Germinal center (tissue), 1 donor: ENCODE results near the gene PTPRM.

ENCODE experiments used
- DNase-seq: peaks from one replicate; pipeline ENCODE4 v3.0.0; 2012; ENCODE audit warnings: mixed read lengths, low spot score

PTPRM gene

GRCh38 chr18:8328126-8328525, 761.0 kb downstream of the PTPRM start:
- DNase-seq: no peak

GRCh38 chr18:8329186-8329771, 762.2 kb downstream of the PTPRM start:
- no peak for DNase-seq

GRCh38 chr18:8330575-8330974, 763.5 kb downstream of the PTPRM start:
- DNase-seq: no peak

DNA sequence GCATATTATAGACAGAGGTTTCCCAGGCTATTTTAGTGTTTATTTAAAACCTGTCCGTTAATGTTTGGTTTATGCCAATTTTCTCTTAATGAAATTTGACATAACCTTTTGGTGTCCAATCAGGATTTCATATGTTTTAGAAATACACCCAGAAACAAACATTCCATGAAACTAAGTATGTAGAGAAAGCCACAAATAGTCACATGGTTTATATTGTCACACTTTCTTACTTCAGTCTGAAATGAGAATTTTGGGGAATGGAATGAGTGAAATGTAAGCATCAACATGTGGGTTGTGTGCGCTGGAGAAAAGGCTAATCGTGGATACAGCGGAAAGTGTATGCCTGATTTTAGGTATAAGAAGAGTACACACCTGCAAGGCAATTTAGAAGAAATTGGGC, 765.2 kb downstream of the PTPRM start:
- DNase-seq: no peak

DNA sequence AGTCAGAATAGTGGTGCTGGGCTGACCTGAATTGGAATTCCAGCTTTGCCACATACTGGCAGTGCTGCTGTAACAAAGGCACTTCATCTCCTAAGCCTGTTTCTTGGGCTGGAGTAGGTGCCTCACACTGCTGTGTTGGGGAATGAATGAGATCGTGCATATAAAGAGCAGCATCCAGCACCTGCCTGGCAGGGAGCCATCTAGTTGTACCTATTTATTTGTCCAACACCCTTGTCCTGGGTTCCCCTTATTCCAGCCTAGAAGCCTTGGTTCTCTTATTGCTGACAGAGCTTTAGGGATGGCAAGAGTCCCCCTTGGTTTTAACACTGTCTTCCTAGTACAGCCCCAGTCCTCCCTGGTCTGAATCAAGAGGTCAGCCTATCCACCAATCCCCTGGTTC, 766.8 kb downstream of the PTPRM start:
- DNase-seq: no peak

DNA sequence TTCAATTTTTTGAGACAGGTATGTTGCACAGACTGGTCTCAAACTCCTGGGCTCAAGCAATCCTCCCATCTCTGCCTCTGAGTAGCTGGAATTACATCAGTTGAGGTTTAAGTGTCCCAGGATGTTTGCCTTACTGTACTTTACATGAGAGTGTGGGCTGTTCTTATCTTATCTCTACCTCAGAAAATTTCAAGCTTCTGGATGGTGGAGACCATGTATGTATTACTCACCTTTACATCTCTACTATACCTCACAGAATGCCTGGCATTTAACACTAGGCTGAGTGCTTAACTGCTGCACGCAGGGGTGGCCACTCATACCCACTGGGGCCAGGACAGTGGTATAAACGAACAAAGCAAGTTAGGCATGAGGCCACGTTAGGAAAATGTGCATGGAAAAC, 770.1 kb downstream of the PTPRM start:
- no peak for DNase-seq

- no peak for DNase-seq
Measured at GRCh38 chr18:8339210-8339609, 772.1 kb downstream of the PTPRM start.

GRCh38 chr18:8339952-8340351, 772.8 kb downstream of the PTPRM start:
- DNase-seq: no peak

DNA sequence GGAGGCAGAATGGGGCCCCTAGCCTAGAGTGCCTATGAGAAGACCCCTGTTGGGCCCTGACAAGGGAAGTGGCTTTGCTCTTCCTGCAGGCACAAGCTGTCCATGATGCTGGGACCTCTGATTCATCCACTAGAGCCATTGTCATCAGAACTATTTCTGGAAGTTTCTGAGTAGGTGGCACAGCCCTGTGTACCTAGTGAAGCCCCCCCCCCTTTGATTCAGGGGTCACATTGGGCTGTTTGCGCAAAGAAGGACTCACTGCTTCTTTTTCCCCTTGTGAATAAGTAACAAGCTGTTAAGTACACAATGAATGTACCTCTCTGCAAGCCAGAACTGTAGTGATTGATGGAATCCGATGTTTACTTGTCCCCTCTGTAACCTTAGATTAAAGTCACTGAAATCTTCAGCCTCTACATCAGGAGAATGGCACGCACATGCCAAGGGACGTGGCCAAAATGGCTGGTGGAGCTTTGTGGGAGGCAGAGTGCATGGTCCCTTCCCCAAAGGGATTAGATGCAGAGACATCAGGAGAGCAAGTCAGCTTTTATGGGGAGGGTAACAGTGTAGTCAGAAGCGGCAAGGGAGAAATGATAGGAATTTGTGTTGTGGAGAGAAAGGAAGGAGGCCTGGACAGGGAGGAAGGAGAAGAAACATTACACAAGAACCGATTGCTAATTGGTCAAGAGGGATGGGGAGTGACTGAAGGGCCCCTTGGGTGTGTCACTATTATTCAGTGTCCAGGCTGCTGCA, 774.5 kb downstream of the PTPRM start:
- DNase-seq: no peak

DNA sequence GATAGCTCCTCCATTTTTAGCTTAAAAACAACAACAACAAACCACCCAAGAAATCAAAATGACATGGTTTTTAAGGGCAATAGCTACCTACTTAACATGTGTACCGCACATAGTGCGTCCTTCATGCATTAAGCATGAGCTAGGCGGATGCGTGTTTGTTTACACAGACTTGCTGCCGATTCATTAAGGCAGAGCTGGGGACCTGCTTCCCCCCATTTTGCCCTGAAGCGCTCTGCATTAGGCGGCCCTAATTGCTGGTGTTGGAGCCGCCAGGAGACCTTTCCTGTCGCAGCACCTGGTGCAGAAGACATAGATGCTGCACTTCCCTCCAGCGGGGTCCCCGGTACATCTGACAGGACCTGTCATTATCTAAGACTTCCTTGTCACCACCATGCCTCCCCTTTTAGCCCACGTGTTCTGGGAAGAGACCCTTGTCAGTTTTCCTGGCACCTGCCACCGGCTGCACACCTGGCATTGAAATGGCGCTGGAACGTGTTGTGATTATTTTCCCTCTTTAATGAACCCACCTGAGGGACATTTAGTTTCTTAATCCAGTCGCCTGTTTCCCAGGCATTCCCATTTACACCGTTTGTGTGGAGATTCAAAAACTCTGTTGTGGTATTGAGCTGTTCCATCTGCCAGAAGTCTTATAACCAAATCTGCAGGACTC, 781.1 kb downstream of the PTPRM start:
- DNase-seq: no peak

GRCh38 chr18:8349608-8350323, 782.6 kb downstream of the PTPRM start:
- DNase-seq: no peak

- no peak for DNase-seq
Measured at GRCh38 chr18:8350628-8351027, 783.5 kb downstream of the PTPRM start.

DNA sequence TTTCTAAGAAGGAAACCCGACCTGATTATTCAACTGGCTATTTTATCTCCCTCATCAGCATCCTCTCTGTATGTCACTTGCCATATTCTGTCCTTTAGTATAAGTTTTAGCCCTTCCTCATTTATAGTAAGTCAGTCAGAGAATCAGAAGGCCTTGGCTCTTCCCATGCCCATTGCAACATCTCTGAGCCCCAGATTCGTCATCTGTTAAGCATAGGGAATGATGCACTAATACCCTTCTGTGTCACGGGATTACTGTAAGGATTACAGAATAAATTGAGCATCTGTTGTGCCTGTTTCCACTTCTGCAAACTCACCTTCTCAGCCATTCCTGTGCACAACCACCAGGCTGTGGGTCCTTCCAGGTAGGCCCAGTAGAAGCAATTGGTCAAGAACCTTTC, 784.0 kb downstream of the PTPRM start:
- DNase-seq: no peak

DNA sequence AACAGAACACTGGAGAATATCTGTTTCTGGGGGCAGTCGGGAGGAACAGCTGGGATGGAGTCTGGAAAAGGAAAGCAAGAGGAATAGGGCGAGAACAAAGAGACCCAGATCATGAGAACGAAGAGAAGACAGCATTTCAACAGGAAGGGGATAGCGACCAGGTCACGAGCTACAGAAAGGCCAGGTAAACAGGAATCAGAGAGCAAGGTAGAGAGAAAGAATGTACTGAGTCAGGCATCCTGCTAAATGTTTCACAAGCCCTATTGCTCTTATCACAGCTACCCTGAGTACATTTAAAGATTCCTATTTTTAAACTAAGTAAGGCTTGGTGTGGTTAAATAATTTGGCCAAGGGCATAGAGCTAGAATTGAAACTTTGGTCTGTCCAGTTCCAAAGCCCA, 787.2 kb downstream of the PTPRM start:
- no peak for DNase-seq

DNA sequence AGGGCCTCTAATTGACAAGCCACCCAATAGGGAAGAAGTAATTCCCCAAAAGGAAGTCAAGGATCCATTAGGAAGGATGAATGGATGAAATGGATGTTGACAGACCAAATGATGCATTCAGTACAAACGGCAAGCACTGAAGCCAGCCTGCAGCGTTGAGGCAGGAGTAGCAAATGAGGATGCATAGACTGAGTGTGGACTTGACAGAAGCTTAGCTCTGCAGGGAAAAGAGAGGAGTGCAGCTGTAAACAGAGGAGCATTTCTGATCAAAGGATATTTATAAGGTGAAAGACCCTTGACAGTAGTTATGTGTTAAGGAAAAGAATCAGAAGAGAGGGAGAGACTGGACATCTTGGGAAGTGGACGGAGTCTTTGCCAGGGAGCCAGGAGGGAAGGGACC, 788.9 kb downstream of the PTPRM start:
- DNase-seq: no peak

DNA sequence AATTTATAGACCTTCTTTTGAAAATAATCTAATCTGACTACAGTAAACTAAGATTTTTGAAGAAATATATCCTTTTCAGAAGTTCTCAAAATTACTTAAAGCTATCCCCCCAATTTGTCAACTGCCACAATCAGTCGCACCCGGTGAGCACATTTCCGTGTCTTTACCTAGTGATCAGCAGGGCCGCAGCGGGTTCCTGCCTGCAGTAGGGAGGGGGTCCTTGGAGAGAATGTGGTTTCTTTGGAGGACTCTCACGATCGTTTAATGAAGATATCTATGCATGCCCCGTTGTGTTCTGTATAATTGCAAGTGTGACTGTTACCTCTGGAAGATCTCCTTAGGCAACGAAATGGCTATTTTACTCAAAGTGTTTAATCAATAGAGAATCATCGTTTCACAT, 790.2 kb downstream of the PTPRM start:
- DNase-seq: no peak

DNA sequence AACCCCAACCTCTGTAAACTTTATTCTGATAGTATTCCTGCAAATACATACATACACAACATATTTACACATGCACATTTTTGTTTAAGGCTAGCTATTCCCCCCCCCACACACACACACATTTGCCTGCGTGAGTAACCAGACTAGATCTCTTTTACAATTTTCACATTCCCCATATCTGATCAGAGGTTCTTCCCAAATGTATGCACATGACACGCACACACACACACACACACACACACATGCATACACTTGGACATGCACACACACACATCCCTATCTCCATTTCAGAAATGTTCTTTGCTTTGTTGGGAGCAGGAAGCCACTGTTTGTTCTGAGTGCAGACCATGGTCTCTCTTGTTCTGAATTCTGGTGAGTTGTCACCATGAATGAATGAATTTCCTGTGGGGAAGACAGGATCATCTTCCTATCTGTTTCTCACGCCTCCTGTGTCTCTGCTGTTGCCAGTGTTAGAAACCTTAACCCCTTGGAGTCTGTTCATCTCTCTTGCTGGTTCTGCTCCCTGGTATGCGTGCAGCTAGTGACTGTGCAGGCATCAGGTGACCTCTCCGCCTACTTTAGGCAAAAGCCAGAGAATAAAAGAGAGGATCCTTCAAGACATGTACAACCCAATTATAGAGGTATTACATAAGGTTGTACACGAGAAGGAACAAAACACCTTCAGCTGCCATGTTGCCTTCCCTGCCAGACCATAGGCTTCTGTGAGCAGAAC, 791.1 kb downstream of the PTPRM start:
- no peak for DNase-seq

DNA sequence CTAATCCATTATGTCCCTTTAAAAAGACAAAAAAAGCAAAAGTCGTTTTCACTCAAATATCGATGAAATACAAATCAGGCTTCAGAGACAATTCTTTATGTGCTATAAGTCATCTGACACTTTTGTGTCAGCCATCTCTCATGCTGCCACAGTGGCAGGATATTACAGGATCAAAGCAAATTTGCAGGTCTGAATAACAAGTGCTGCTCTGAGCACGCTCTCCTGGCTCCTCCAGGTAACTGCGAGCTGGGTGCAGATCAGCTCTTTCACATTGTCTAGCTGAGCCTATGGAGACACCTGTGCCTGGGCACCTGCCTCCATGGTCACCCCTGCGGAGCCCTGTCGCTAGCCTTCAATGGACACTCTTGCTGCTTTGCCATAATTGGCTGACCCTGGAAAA, 792.0 kb downstream of the PTPRM start:
- no peak for DNase-seq

DNA sequence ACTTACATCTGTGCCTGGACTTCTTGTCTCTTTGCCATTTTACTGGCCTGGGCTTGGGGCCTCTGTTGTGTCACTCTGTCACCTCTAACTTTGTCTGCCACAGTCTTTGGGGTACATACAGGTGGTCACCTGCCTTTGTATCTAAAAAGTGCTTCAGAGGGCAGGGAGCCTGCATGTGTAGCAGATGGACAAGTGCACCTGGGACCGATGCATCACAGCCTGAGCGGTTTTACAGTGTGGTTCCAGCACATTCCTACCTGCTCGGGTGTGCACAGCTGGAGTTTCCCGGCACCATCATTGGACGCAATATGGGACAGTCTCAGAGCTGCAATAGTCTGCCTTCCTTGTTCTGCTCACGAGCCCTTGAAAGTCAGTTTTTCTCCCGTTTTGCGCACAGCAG, 792.4 kb downstream of the PTPRM start:
- no peak for DNase-seq

- DNase-seq: no peak
Measured at GRCh38 chr18:8361941-8362471, 794.9 kb downstream of the PTPRM start.

DNA sequence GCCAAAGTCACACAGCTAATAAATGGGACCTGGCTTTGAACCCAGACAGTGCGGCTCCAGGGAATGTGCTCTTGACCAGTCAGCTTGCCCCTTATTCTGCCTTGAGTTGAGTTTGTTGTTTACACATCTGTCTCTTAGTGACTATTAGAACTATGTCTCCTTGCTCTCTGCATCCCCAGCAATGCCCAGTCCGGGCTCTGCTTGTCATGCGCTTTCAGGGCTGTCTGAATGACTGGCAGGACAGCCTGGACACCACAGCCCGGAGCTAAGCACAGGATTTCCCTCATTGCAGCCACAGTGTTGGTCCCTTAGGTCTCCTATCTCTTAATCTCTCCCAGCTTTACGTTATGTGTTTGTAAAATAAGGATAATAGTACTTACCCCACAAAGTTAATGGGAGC, 795.7 kb downstream of the PTPRM start:
- DNase-seq: no peak

DNA sequence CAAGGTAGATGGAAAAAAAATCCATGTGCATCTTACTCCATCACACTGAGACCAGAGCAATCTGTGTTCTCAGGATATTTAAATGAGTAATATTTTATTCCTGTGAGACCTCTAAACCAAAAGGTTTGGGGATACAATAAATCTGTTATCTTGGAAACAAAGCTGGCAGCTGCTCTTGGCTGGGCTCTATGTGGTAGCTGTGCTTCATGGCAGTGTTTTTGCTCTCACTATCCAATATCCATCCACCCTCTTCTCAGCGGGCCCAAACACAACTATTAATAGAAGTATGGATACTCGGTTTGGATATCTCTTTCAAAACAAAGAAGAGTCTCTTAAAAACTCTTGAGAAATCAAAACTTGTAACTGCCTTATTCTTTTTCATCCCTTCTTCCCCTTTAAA, 797.3 kb downstream of the PTPRM start:
- DNase-seq: no peak
